H1 (cell line): ENCODE results near the gene PGBD5. TPM values are rescaled to one million over a fixed set of nuclear protein-coding genes. Genes with fewer than 3 reads are reported as not detected.

Experiments used
- CTCF ChIA-PET: fragments of 300-600 bp; sonication (Branson Sonifier 250); formaldehyde crosslinking; loops from one replicate; lab custom pipeline; 2021; ENCODE audit not compliant: partially characterized antibody; lab: Charles Lee
- POLR2A ChIA-PET: fragments of 300-600 bp; sonication (Branson Sonifier 250); formaldehyde crosslinking; loops from one replicate; lab custom pipeline; 2021; ENCODE audit warnings: inconsistent platforms; ENCODE audit not compliant: partially characterized antibody; lab: Charles Lee
- DNase-seq, 2 experiments: peaks; one replicate each; pipeline versions ENCODE4 v3.0.0 to v3.0.0-alpha.2; 2010 to 2022; ENCODE audit warnings: low spot score in 2 of 2, low read depth in 1 of 2, mixed read lengths in 1 of 2
- FAIRE-seq: peaks from 2 replicates; lab custom pipeline; 2011; peaks lifted over from hg19 to GRCh38; lab: Jason Lieb, UNC
- H2AFZ ChIP-seq: 2 replicates; pipeline ENCODE4 v1.8.1; 2012; ENCODE audit warnings: low read length, inconsistent platforms
- H2AK5ac ChIP-seq: 2 replicates; pipeline ENCODE4 v1.6.1; 2013; ENCODE audit warnings: low read depth, low read length
- H2BK120ac ChIP-seq: replicated peaks from 2 replicates; pipeline ENCODE3; 2013; ENCODE audit warnings: low read depth, low read length, inconsistent platforms
- H2BK12ac ChIP-seq: 2 replicates; pipeline ENCODE4 v1.6.1; 2013; ENCODE audit warnings: low read depth, low read length
- H2BK15ac ChIP-seq: 2 replicates; pipeline ENCODE4 v1.6.1; 2013; ENCODE audit warnings: low read length
- H2BK20ac ChIP-seq: 2 replicates; pipeline ENCODE4 v1.6.1; 2013; ENCODE audit warnings: low read length
- H2BK5ac ChIP-seq: 2 replicates; pipeline ENCODE4 v1.6.1; 2013; ENCODE audit warnings: low read depth, low read length
- H3K14ac ChIP-seq: 2 replicates; pipeline ENCODE4 v1.6.1; 2013; ENCODE audit warnings: inconsistent platforms; ENCODE audit not compliant: insufficient read length
- H3K18ac ChIP-seq: 2 replicates; pipeline ENCODE4 v1.6.1; 2013; ENCODE audit warnings: low read length; ENCODE audit errors: extremely low read depth
- H3K23ac ChIP-seq: 2 replicates; pipeline ENCODE4 v1.6.1; 2013; ENCODE audit warnings: inconsistent platforms; ENCODE audit not compliant: insufficient read length
- H3K23me2 ChIP-seq: 2 replicates; pipeline ENCODE4 v1.6.1; 2013; ENCODE audit warnings: low read depth, low read length
- H3K27ac ChIP-seq: 2 replicates; pipeline ENCODE4 v1.6.1; 2011; ENCODE audit warnings: low read depth, low read length, inconsistent platforms
- H3K27me3 ChIP-seq, 4 experiments: replicated peaks in 1 of 4; 1 replicate in 1 of 4; 2 replicates in 3 of 4; pipeline versions ENCODE4 v1.6.1 to v1.8.1; 2011 to 2013; ENCODE audit warnings: low read length in 3 of 4, mild to moderate bottlenecking in 3 of 4, inconsistent platforms in 2 of 4, mixed read lengths in 2 of 4, moderate library complexity in 1 of 4; ENCODE audit not compliant: control insufficient read depth in 3 of 4, insufficient read depth in 3 of 4; ENCODE audit errors: extremely low read depth in 1 of 4
- H3K36me3 ChIP-seq, 4 experiments: 2 replicates each; pipeline versions ENCODE4 v1.6.1 to v1.8.1; 2011 to 2013; ENCODE audit warnings: mild to moderate bottlenecking in 4 of 4, low read length in 3 of 4, moderate library complexity in 2 of 4, control low read depth in 1 of 4, inconsistent platforms in 1 of 4; ENCODE audit not compliant: insufficient read depth in 4 of 4, control insufficient read depth in 2 of 4
- H3K4ac ChIP-seq: replicated peaks from 2 replicates; pipeline ENCODE3; 2013; ENCODE audit warnings: low read length, low read depth, mixed read lengths, inconsistent platforms; ENCODE audit not compliant: insufficient read length
- H3K4me1 ChIP-seq, 4 experiments: replicated peaks in 1 of 4; 1 replicate in 1 of 4; 2 replicates in 3 of 4; pipeline versions ENCODE4 v1.6.1 to v1.8.1; 2011 to 2013; ENCODE audit warnings: low read length in 3 of 4, inconsistent platforms in 2 of 4, mixed read lengths in 1 of 4; ENCODE audit not compliant: insufficient read depth in 4 of 4, control insufficient read depth in 3 of 4
- H3K4me2 ChIP-seq, 2 experiments: 2 replicates each; pipeline versions ENCODE4 v1.6.1 to v1.8.1; 2011 to 2013; ENCODE audit warnings: low read depth in 2 of 2, low read length in 2 of 2, control low read depth in 1 of 2, inconsistent platforms in 1 of 2, mild to moderate bottlenecking in 1 of 2; ENCODE audit not compliant: insufficient read depth in 1 of 2
- H3K4me3 ChIP-seq, 4 experiments: fragments of 200-600, 300-600 bp in 1 of 4; sonication (generic), shearing (Covaris generic), sonication (Bioruptor Twin) in 1 of 4; 2 replicates each; pipeline versions ENCODE4 v1.5.1 to v1.8.1; 2011 to 2016; ENCODE audit warnings: low read length in 4 of 4, low read depth in 3 of 4, control low read depth in 2 of 4, inconsistent platforms in 2 of 4, mild to moderate bottlenecking in 2 of 4, mixed read lengths in 1 of 4, moderate library complexity in 1 of 4; ENCODE audit not compliant: insufficient read depth in 2 of 4; ENCODE audit errors: extremely low read depth in 1 of 4
- H3K56ac ChIP-seq: replicated peaks from 2 replicates; pipeline ENCODE3; 2013; ENCODE audit warnings: low read depth, mild to moderate bottlenecking, mixed read lengths, low read length, inconsistent platforms; ENCODE audit not compliant: insufficient read length
- H3K79me1 ChIP-seq: 2 replicates; pipeline ENCODE4 v1.6.1; 2013; ENCODE audit warnings: low read depth, low read length, control low read depth
- H3K79me2 ChIP-seq, 2 experiments: 2 replicates each; pipeline versions ENCODE4 v1.6.1 to v1.8.1; 2012 to 2013; ENCODE audit warnings: low read length in 2 of 2, mild to moderate bottlenecking in 2 of 2, inconsistent platforms in 1 of 2; ENCODE audit not compliant: insufficient read depth in 2 of 2, control insufficient read depth in 1 of 2
- H3K9ac ChIP-seq, 4 experiments: replicated peaks in 1 of 4; 1 replicate in 1 of 4; 2 replicates in 3 of 4; pipeline versions ENCODE4 v1.6.1 to v1.8.1; 2011 to 2013; ENCODE audit warnings: low read depth in 3 of 4, low read length in 3 of 4, control low read depth in 2 of 4, mild to moderate bottlenecking in 2 of 4, moderate library complexity in 2 of 4, inconsistent platforms in 1 of 4; ENCODE audit errors: extremely low read depth in 1 of 4
- H3K9me3 ChIP-seq, 2 experiments: 2 replicates each; pipeline versions ENCODE4 v1.6.1 to v1.8.1; 2012 to 2013; ENCODE audit warnings: mild to moderate bottlenecking in 2 of 2, moderate library complexity in 2 of 2, control low read depth in 1 of 2, inconsistent platforms in 1 of 2, low read depth in 1 of 2, low read length in 1 of 2, mixed read lengths in 1 of 2; ENCODE audit not compliant: insufficient read depth in 2 of 2
- H4K20me1 ChIP-seq, 2 experiments: replicated peaks in 1 of 2; 2 replicates each; pipeline versions ENCODE3 to v1.8.1; 2011 to 2013; ENCODE audit warnings: inconsistent platforms in 2 of 2, low read length in 2 of 2, mild to moderate bottlenecking in 1 of 2; ENCODE audit not compliant: insufficient read depth in 2 of 2, control insufficient read depth in 1 of 2
- H4K5ac ChIP-seq: 2 replicates; pipeline ENCODE4 v1.6.1; 2013; ENCODE audit warnings: low read length, low read depth, mixed read lengths, inconsistent platforms; ENCODE audit not compliant: insufficient read length
- H4K8ac ChIP-seq: 2 replicates; pipeline ENCODE4 v1.8.0; 2013; ENCODE audit warnings: mild to moderate bottlenecking, moderate library complexity, low read length, inconsistent platforms; ENCODE audit not compliant: insufficient read depth; ENCODE audit errors: extremely low read depth
- H4K91ac ChIP-seq: replicated peaks from 2 replicates; pipeline ENCODE3; 2013; ENCODE audit warnings: low read length, mixed read lengths, inconsistent platforms; ENCODE audit not compliant: insufficient read length
- BCL11A ChIP-seq, 2 experiments: IDR thresholded peaks; one replicate each; pipeline ENCODE4 v1.6.1; 2011; ENCODE audit warnings: low read depth in 2 of 2, low read length in 2 of 2, mild to moderate bottlenecking in 2 of 2
- CREB1 ChIP-seq: IDR thresholded peaks from 2 replicates; pipeline ENCODE4 v1.6.1; 2012; ENCODE audit warnings: inconsistent platforms
- KDM4A ChIP-seq: IDR thresholded peaks from one replicate; pipeline ENCODE4 v1.7.1; 2012; ENCODE audit warnings: low read depth, mild to moderate bottlenecking, moderate library complexity, low read length, inconsistent platforms; ENCODE audit not compliant: severe bottlenecking
- POU5F1 ChIP-seq: IDR thresholded peaks from 2 replicates; pipeline ENCODE4 v1.6.1; 2011; ENCODE audit warnings: low read depth, mild to moderate bottlenecking, low read length, moderate library complexity
- RAD21 ChIP-seq, 2 experiments: IDR thresholded peaks in 1 of 2; conservative IDR thresholded peaks in 1 of 2; 2 replicates each; pipeline ENCODE4 v1.6.1; 2011; ENCODE audit warnings: low read depth in 2 of 2, low read length in 2 of 2, improper control_type of control experiment in 1 of 2, inconsistent platforms in 1 of 2, mild to moderate bottlenecking in 1 of 2, moderate library complexity in 1 of 2
- SIN3A ChIP-seq, 2 experiments: IDR thresholded peaks in 1 of 2; conservative IDR thresholded peaks in 1 of 2; 2 replicates each; pipeline ENCODE4 v1.6.1; 2011 to 2012; ENCODE audit warnings: low read length in 2 of 2, improper control_type of control experiment in 1 of 2, low read depth in 1 of 2, mild to moderate bottlenecking in 1 of 2
- TEAD4 ChIP-seq: IDR thresholded peaks from 2 replicates; pipeline ENCODE4 v1.6.1; 2012; ENCODE audit warnings: low read depth, low read length, inconsistent platforms, mixed read lengths
- YY1 ChIP-seq: IDR thresholded peaks from 2 replicates; pipeline ENCODE4 v1.6.1; 2011; ENCODE audit warnings: low read depth, mild to moderate bottlenecking, low read length
- WGBS, 2 experiments: shearing (Covaris generic) in 1 of 2; methylation state at CpG; one replicate each; pipeline versions ENCODE4 v1.1.6 to v1.1.7; 2013 to 2015; ENCODE audit warnings: low lambda C conversion rate in 2 of 2, mixed read lengths in 2 of 2, inconsistent platforms in 1 of 2, low coverage in 1 of 2, missing lambda C conversion rate in 1 of 2; ENCODE audit not compliant: insufficient replicate concordance in 2 of 2, insufficient coverage in 1 of 2, insufficient read length in 1 of 2; ENCODE audit errors: extremely low coverage in 1 of 2, missing lambda C conversion rate in 1 of 2; 5-methylcytosine and 5-hydroxymethylcytosine counted together
- polyA plus RNA-seq, 7 experiments: library from polyadenylated mRNA; depleted of rRNA in 3 of 7; stranded (reverse) in 5 of 7; unstranded in 2 of 7; fragments of >200 nt in 5 of 7; fragments of 200-250 nt in 2 of 7; gene quantifications; 1 replicate in 5 of 7; 2 replicates in 1 of 7; 4 replicates in 1 of 7; pipeline versions ENCODE4 v1.2.1 to v1.2.3, GENCODE V29; 2011 to 2013; ENCODE audit warnings: missing spikeins in 2 of 7, mixed read lengths in 2 of 7
- total RNA-seq: library from RNA; stranded (reverse); fragmentation: NEBNext Ultra II Directional; extraction: Animal tissue kit (Norgen Biotek cat#: 25700); gene quantifications from 2 replicates; pipeline ENCODE4 v1.2.1, GENCODE V29; 2021
- TF ChIP-seq, protein P1 (sequence below), 3 experiments: IDR thresholded peaks; 1 replicate in 2 of 3; 2 replicates in 1 of 3; pipeline versions ENCODE4 v1.5.1 to v1.6.1; 2011; ENCODE audit warnings: low read length in 3 of 3, mild to moderate bottlenecking in 3 of 3, inconsistent platforms in 2 of 3, low read depth in 1 of 3, moderate library complexity in 1 of 3; ENCODE audit not compliant: insufficient read depth in 1 of 3; ENCODE audit errors: control extremely low read depth in 1 of 3

The PGBD5 gene
- total and polyA plus RNA-seq, 2 of the 8 experiments (the other 6 are each of a cell fraction or from before 2014, with no cell fraction given) = 16.3 to 18.4 TPM

DNA sequence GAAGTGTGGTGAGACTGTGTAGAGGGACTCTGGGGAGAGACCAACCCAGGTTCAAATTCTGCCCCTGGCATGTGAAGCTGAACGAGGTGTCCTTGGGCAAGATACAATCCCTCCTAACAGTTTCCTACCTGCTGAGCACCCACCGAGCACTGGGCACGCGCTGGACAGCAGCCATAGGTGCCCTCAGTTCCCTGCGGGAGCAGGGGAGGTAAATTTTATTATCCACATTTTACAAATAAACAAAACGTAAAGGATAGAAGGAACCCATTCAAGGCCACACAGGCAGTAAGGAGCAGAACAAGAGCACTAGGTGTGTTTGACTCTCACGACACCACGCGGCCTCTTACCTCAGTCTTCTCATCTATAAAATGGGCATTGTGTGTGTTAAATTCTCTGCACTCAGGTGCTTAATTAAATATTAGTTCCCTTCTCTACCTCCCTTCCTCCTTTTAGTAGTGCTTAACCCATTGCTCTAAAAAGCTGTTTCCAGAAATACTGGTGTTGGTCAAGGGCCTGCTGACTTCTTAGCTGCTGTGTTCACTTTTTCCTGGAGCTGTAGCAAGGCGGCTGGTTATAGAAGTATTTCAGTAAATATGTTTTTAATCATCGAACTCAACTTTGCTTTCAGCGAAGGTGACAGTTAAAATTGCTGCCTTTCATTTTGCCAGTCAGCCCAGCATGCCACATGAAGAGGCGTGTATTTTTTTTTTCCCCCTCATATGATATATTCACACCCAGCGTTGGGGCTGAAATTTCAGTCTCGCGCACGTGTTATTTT, 41.6 kb downstream of the PGBD5 start:
- peaks cover 5 to 7% of the 10 kb centered on the region in 2 experiments; a peak in 3 of 4 replicates for H3K9me3 ChIP-seq
- no peak for FAIRE-seq
- TF ChIP-seq TEAD4 (no peak), CREB1 (no peak), POU5F1 (no peak), KDM4A (no peak), YY1 (no peak), RAD21 (IDR thresholded peaks at IDR 0.05 in 1 of 2, conservative IDR thresholded peaks at IDR 0.05 in 1 of 2; ENCODE audit: low read depth in 2 of 2, low read length in 2 of 2) (no peak), SIN3A (conservative IDR thresholded peaks at IDR 0.05 in 1 of 2, IDR thresholded peaks at IDR 0.05 in 1 of 2; ENCODE audit: low read depth in 1 of 2, low read length in 2 of 2) (no peak), BCL11A (IDR thresholded peaks at IDR 0.05; ENCODE audit: low read depth in 2 of 2, low read length in 2 of 2) (no peak)
- TF ChIP-seq, protein P1, sequence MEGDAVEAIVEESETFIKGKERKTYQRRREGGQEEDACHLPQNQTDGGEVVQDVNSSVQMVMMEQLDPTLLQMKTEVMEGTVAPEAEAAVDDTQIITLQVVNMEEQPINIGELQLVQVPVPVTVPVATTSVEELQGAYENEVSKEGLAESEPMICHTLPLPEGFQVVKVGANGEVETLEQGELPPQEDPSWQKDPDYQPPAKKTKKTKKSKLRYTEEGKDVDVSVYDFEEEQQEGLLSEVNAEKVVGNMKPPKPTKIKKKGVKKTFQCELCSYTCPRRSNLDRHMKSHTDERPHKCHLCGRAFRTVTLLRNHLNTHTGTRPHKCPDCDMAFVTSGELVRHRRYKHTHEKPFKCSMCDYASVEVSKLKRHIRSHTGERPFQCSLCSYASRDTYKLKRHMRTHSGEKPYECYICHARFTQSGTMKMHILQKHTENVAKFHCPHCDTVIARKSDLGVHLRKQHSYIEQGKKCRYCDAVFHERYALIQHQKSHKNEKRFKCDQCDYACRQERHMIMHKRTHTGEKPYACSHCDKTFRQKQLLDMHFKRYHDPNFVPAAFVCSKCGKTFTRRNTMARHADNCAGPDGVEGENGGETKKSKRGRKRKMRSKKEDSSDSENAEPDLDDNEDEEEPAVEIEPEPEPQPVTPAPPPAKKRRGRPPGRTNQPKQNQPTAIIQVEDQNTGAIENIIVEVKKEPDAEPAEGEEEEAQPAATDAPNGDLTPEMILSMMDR (IDR thresholded peaks at IDR 0.05; ENCODE audit: control extremely low read depth in 1 of 3, insufficient read depth in 1 of 3, low read depth in 1 of 3, low read length in 3 of 3) = no peak

More for the DNA sequence above, 41.6 kb downstream of the PGBD5 start:
- Histone ChIP-seq H2BK20ac (no peak overlapping the region), H2AFZ (no peak overlapping the region), H3K36me3 (peaks cover 0 to 3% (median 0%) of the 10 kb centered on the region in 4 experiments; a peak in 1 of 8 replicates), H2AK5ac (0 out of 2 replicates have a peak overlapping the region, but pooled peaks have one; percentile 14), H4K20me1 (no peaks in the 10 kb centered on the region), H2BK12ac (no peak overlapping the region), H3K23me2 (no peaks in the 10 kb centered on the region), H3K79me2 (peaks cover 0 to 10% of the 10 kb centered on the region in 2 experiments; a peak in 2 of 4 replicates), H3K9ac (no peak overlapping the region), H3K4ac (no peak overlapping the region), H3K14ac (no peak overlapping the region), H3K23ac (no peak overlapping the region), H4K8ac (no peak overlapping the region), H3K4me2 (no peak overlapping the region), H3K18ac (no peak overlapping the region), H2BK5ac (no peak overlapping the region), H3K27me3 (no peaks in the 10 kb centered on the region), H3K4me1 (peaks cover 8 to 14% (median 11%) of the 10 kb centered on the region in 4 experiments; a peak in 6 of 7 replicates), H3K4me3 (no peak overlapping the region), H3K56ac (no peak overlapping the region), H3K79me1 (no peaks in the 10 kb centered on the region; the same call in 1 of the 2 replicates), H3K27ac (no peak overlapping the region), H4K91ac (no peak overlapping the region), H2BK120ac (no peak overlapping the region), H4K5ac (no peak overlapping the region), H2BK15ac (no peak overlapping the region)
- 96% methylated on average over 17 of the region's 17 CpGs; no CpG with 5 or more reads in 1 of the 2 experiments for WGBS, 2 experiments
- no peak for DNase-seq
- POLR2A ChIA-PET = interaction anchor here (0.7 to 5.2 kb wide), 2 partner anchors 9 to 13 kb away, joined by 3 to 38 read pairs; no protein-coding TSS in a partner anchor
- CTCF ChIA-PET = interaction anchor here (0.5 to 1.1 kb wide), 3 partner anchors 44 to 197 kb away, joined by 3 read pairs; no protein-coding TSS in a partner anchor
